Transverse colon (tissue), 4 donors: ENCODE data around the gene DGKE.

Source experiments
- EP300 ChIP-seq: sonication (generic); formaldehyde crosslinking; IDR thresholded peaks from one replicate; pipeline ENCODE4 v1.6.1; 2017; ENCODE audit warnings: antibody characterized with exemption, low read depth
- POLR2A ChIP-seq: fragments of 450-650 bp; IDR thresholded peaks from one replicate; pipeline ENCODE4 v1.6.1; 2016; ENCODE audit warnings: antibody characterized with exemption, mild to moderate bottlenecking, moderate library complexity
- POLR2AphosphoS5 ChIP-seq, 3 donors: sonication (generic); formaldehyde crosslinking; IDR thresholded peaks; one replicate each; pipeline ENCODE4 v1.6.1; 2016; ENCODE audit warnings: antibody characterized with exemption in 3 of 3
- TF ChIP-seq, protein P1 (sequence below), 5 experiments: fragments of 200-600 bp in 3 of 5; fragments of 450-650 bp in 2 of 5; sonication (generic) in 3 of 5; IDR thresholded peaks; 1 replicate in 2 of 5; 2 replicates in 3 of 5; pipeline ENCODE4 v1.5.1; 2016 to 2017; ENCODE audit warnings: antibody characterized with exemption in 5 of 5, inconsistent platforms in 3 of 5, mild to moderate bottlenecking in 2 of 5, moderate library complexity in 1 of 5

DNA sequence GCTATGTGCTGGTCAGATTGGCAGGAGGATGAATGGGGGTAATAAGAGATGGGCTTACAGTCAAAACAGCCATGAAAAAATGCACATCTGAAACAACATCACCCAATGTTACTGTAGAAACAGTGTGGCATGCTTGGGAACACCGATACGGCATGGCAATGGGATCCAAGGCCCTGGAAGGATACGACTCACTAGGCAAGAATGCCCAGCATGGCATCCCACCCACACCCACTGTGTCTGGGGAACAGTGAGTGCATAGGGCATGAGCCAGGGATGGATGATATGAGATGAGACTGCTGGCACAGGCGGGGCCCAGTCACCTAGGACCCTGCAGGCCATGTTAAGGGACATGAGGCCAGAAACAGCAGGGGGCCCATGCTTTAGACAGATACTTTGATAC, 68.4 kb downstream of the DGKE start:
- TF ChIP-seq, protein P1, sequence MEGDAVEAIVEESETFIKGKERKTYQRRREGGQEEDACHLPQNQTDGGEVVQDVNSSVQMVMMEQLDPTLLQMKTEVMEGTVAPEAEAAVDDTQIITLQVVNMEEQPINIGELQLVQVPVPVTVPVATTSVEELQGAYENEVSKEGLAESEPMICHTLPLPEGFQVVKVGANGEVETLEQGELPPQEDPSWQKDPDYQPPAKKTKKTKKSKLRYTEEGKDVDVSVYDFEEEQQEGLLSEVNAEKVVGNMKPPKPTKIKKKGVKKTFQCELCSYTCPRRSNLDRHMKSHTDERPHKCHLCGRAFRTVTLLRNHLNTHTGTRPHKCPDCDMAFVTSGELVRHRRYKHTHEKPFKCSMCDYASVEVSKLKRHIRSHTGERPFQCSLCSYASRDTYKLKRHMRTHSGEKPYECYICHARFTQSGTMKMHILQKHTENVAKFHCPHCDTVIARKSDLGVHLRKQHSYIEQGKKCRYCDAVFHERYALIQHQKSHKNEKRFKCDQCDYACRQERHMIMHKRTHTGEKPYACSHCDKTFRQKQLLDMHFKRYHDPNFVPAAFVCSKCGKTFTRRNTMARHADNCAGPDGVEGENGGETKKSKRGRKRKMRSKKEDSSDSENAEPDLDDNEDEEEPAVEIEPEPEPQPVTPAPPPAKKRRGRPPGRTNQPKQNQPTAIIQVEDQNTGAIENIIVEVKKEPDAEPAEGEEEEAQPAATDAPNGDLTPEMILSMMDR (IDR thresholded peaks at IDR 0.05), result no peak
- TF ChIP-seq EP300 (no peak), POLR2A (no peak), POLR2AphosphoS5 (IDR thresholded peaks at IDR 0.05) (no peak)
